GM10266 (cell line): ENCODE data around the gene MYO7A.

Source experiments
- DNase-seq: peaks from one replicate; pipeline ENCODE4 v3.0.0; 2012; ENCODE audit errors: extremely low spot score
- CTCF ChIP-seq: IDR thresholded peaks from 2 replicates; pipeline ENCODE4 v1.5.1; 2012; ENCODE audit warnings: mild to moderate bottlenecking, low read depth; ENCODE audit not compliant: control insufficient read depth, insufficient read depth; ENCODE audit errors: missing control alignments

The MYO7A gene

GRCh38 chr11:77083566-77084245, 44.3 kb upstream of the MYO7A start:
- no peak for TF ChIP-seq CTCF
- DNase-seq, result no peak

- TF ChIP-seq CTCF, result no peak
- DNase-seq, result no peak
Observed at GRCh38 chr11:77084581-77085191, 43.4 kb upstream of the MYO7A start.

GRCh38 chr11:77085652-77086051, 42.4 kb upstream of the MYO7A start:
- no peak for TF ChIP-seq CTCF
- DNase-seq, result no peak

- DNase-seq, result no peak
- no peak for TF ChIP-seq CTCF
Observed at GRCh38 chr11:77086521-77087472, 41.2 kb upstream of the MYO7A start.

- DNase-seq, result no peak
- TF ChIP-seq CTCF, result no peak
Observed at GRCh38 chr11:77087723-77088225, 40.3 kb upstream of the MYO7A start.

GRCh38 chr11:77088236-77089003, 39.6 kb upstream of the MYO7A start:
- DNase-seq, result no peak
- no peak for TF ChIP-seq CTCF
